Prostate gland (tissue), 2 donors: ENCODE results near the gene MAD2L1BP. TPM values are rescaled to one million over a fixed set of nuclear protein-coding genes. Genes with fewer than 3 reads are reported as not detected.
A peak's percentile ranks its signal among the peaks of the same experiment; 100 is the strongest.

Source experiments
- DNase-seq: peaks from one replicate; pipeline ENCODE4 v3.0.0-alpha.2; 2019; ENCODE audit warnings: low spot score
- H3K27ac ChIP-seq, 2 donors: fragments of 200-600 bp; sonication (generic); 2 replicates each; pipeline ENCODE4 v1.5.1; 2017 to 2019
- H3K27me3 ChIP-seq: fragments of 200-600 bp; sonication (generic); replicated peaks from 2 replicates; pipeline ENCODE4 v1.5.1; 2019; ENCODE audit not compliant: insufficient read depth
- H3K36me3 ChIP-seq, 2 donors: fragments of 200-600 bp; sonication (generic); 1 replicate in 1 of 2; 2 replicates in 1 of 2; pipeline versions ENCODE4 v1.5.1 to v1.8.1; 2017 to 2019
- H3K4me1 ChIP-seq: fragments of 200-600 bp; sonication (generic); replicated peaks from 2 replicates; pipeline ENCODE4 v1.5.1; 2019
- H3K4me3 ChIP-seq, 2 donors: fragments of 200-600 bp; sonication (generic); 2 replicates each; pipeline ENCODE4 v1.5.1; 2017 to 2019
- H3K9me3 ChIP-seq: fragments of 200-600 bp; sonication (generic); 2 replicates; pipeline ENCODE4 v1.5.1; 2017
- CTCF ChIP-seq, 4 experiments: fragments of 200-600 bp in 2 of 4; fragments of 450-650 bp in 2 of 4; sonication (generic) in 2 of 4; IDR thresholded peaks; 1 replicate in 3 of 4; 2 replicates in 1 of 4; pipeline ENCODE4 v1.5.1; 2016 to 2019; ENCODE audit warnings: antibody characterized with exemption in 4 of 4, mild to moderate bottlenecking in 2 of 4, moderate library complexity in 2 of 4
- POLR2A ChIP-seq: fragments of 450-650 bp; IDR thresholded peaks from one replicate; pipeline ENCODE4 v1.6.1; 2016; ENCODE audit warnings: antibody characterized with exemption, mild to moderate bottlenecking
- POLR2AphosphoS5 ChIP-seq: sonication (generic); formaldehyde crosslinking; IDR thresholded peaks from one replicate; pipeline ENCODE4 v1.6.1; 2017; ENCODE audit warnings: antibody characterized with exemption
- WGBS: methylation state at CpG from one replicate; pipeline ENCODE4 v1.1.5; 2018; 5-methylcytosine and 5-hydroxymethylcytosine counted together
- intact Hi-C: fragments of 100-400 bp; cut with DNase I; formaldehyde crosslinking; loops from one replicate; pipeline ENCODE4 v1.14.2; 2022
- total RNA-seq, 2 donors: library from RNA; depleted of rRNA; stranded (reverse); fragments of >200 nt; gene quantifications; one replicate each; pipeline ENCODE4 v1.1.0, GENCODE V29; 2016

MAD2L1BP gene
- total RNA-seq, 2 donors from 2014 or later: 24.9 to 46.8 TPM

GRCh38 chr6:43680308-43681200 is 44.9 kb downstream of the MAD2L1BP start:
- Histone ChIP-seq H3K9me3 (no peaks in the 10 kb centered on the region), H3K27me3 (no peaks in the 10 kb centered on the region), H3K36me3 (peaks cover 3 to 11% of the 10 kb centered on the region in 2 donors), H3K4me1 (peaks cover 23% of the 10 kb centered on the region), H3K4me3 (no peak overlapping the region), H3K27ac (peak overlapping the region in 1 of 2 donors; percentile 62)
- no peak for TF ChIP-seq POLR2A
- TF ChIP-seq POLR2AphosphoS5: no peak
- no peak for TF ChIP-seq CTCF (IDR thresholded peaks at IDR 0.05)
- 78% methylated on average over 11 of the region's 11 CpGs for WGBS
- intact Hi-C loops: no loop called here
- no peak for DNase-seq

- Histone ChIP-seq H3K27ac (peak overlapping the region in 1 of 2 donors; percentile 62), H3K4me3 (no peak overlapping the region), H3K36me3 (peaks cover 3 to 11% of the 10 kb centered on the region in 2 donors), H3K9me3 (no peaks in the 10 kb centered on the region), H3K4me1 (peaks cover 26% of the 10 kb centered on the region), H3K27me3 (no peaks in the 10 kb centered on the region)
- 64% methylated on average over 5 of the region's 5 CpGs for WGBS
- no peak for DNase-seq
- TF ChIP-seq POLR2AphosphoS5 (no peak), CTCF (IDR thresholded peaks at IDR 0.05) (no peak), POLR2A (no peak)
- intact Hi-C loops: no loop called here
Measured at GRCh38 chr6:43681303-43681702, 45.7 kb downstream of the MAD2L1BP start.

- H3K27me3 ChIP-seq: no peaks in the 10 kb centered on the region
- H3K4me1 ChIP-seq: peaks cover 28% of the 10 kb centered on the region
- no peaks in the 10 kb centered on the region for H3K36me3 ChIP-seq
- H3K9me3 ChIP-seq: no peaks in the 10 kb centered on the region
- peak overlapping the region in 1 of 2 donors; percentile 62 for H3K27ac ChIP-seq
- WGBS: 30% methylated on average over 8 of the region's 8 CpGs
- intact Hi-C loops: no loop called here
- no peak for DNase-seq
- TF ChIP-seq POLR2A (no peak), CTCF (IDR thresholded peaks at IDR 0.05) (no peak), POLR2AphosphoS5 (no peak)
- no peak overlapping the region for H3K4me3 ChIP-seq
Measured at GRCh38 chr6:43682724-43683429, 47.2 kb downstream of the MAD2L1BP start.

- Histone ChIP-seq H3K9me3 (no peaks in the 10 kb centered on the region), H3K4me3 (no peak overlapping the region), H3K27me3 (no peaks in the 10 kb centered on the region), H3K4me1 (peaks cover 28% of the 10 kb centered on the region), H3K27ac (peak overlapping the region in 1 of 2 donors; percentile 62), H3K36me3 (no peaks in the 10 kb centered on the region)
- WGBS: 21% methylated on average over 1 of the region's 1 CpG
- peak; percentile 53 for DNase-seq
- intact Hi-C loops: no loop called here
- TF ChIP-seq POLR2A (no peak), POLR2AphosphoS5 (peak; percentile 86), CTCF (IDR thresholded peaks at IDR 0.05) (peak in 1 of 4 experiments; percentile 10)
Measured at GRCh38 chr6:43683708-43684455, 48.2 kb downstream of the MAD2L1BP start.
